Activated CD4-positive, alpha-beta T cell treated with anti-CD3 and anti-CD28 coated beads, Interleukin-2, amount 10 ng/mL, durations not matched to agents 7 days and 5 days (primary cell): ENCODE data around the gene TFF3. TPM values are rescaled to one million over a fixed set of nuclear protein-coding genes. Genes with fewer than 3 reads are reported as not detected.

Source experiments
- total RNA-seq, 2 experiments: library from RNA; stranded (reverse); gene quantifications; one replicate each; pipeline ENCODE4 v1.2.3, GENCODE V29; 2021

TFF3 gene
- total RNA-seq, 2 experiments from 2014 or later: not detected

Other genes with a start within 250 kb of the TFF3 start
- under 1 TPM; 0.10 to 0.21 TPM for gene UMODL1, start 244.1 kb downstream of the TFF3 start, total RNA-seq
- gene ABCG1, start 96.3 kb downstream of the TFF3 start, total RNA-seq: 10 to 100 TPM; 10.2 to 12.3 TPM
- not detected for gene TFF2, start 35.6 kb upstream of the TFF3 start, total RNA-seq
- not detected for gene TFF1, start 51.1 kb upstream of the TFF3 start, total RNA-seq
- 1 to 10 TPM; 7.4 to 8.9 TPM for gene TMPRSS3, start 80.6 kb upstream of the TFF3 start, total RNA-seq
- gene UBASH3A, start 88.5 kb upstream of the TFF3 start, total RNA-seq: 10 to 100 TPM; 77.4 to 83.7 TPM
- gene RSPH1, start 180.8 kb upstream of the TFF3 start, total RNA-seq: not detected
- 10 to 100 TPM; 19.2 to 20.2 TPM for gene SLC37A1, start 198.4 kb upstream of the TFF3 start, total RNA-seq